Ectodermal cell (in vitro differentiated cells): ENCODE results near the gene RTL5.

Experiments
- H3K27ac ChIP-seq: 2 replicates; pipeline ENCODE4 v1.7.0; 2013; ENCODE audit warnings: mild to moderate bottlenecking, low read depth, low read length; ENCODE audit not compliant: insufficient read depth, poor library complexity, severe bottlenecking
- H3K27me3 ChIP-seq: 2 replicates; pipeline ENCODE4 v1.7.0; 2013; ENCODE audit warnings: mild to moderate bottlenecking, low read length; ENCODE audit not compliant: insufficient read depth, control insufficient read depth, poor library complexity, severe bottlenecking
- H3K36me3 ChIP-seq: one replicate; pipeline ENCODE4 v1.7.0; 2013; ENCODE audit warnings: low read length; ENCODE audit not compliant: control insufficient read depth, insufficient read depth
- H3K4me1 ChIP-seq: one replicate; pipeline ENCODE4 v1.7.0; 2013; ENCODE audit warnings: low read length; ENCODE audit not compliant: control insufficient read depth, insufficient read depth
- H3K4me3 ChIP-seq: 2 replicates; pipeline ENCODE4 v1.7.0; 2013; ENCODE audit warnings: low read depth, low read length, control low read depth; ENCODE audit not compliant: insufficient read depth
- H3K9me3 ChIP-seq: 2 replicates; pipeline ENCODE4 v1.7.0; 2013; ENCODE audit warnings: mild to moderate bottlenecking, low read length, moderate library complexity; ENCODE audit not compliant: control insufficient read depth
- WGBS, 2 experiments: methylation state at CpG; one replicate each; pipeline ENCODE4 v1.1.7; 2013; ENCODE audit warnings: missing lambda C conversion rate in 2 of 2; 5-methylcytosine and 5-hydroxymethylcytosine counted together

Gene RTL5

GRCh38 chrX:72110051-72110875 lies 21.5 kb downstream of the RTL5 start:
- WGBS, 2 experiments, result 62 to 69% methylated on average over 11 to 13 of the region's 13 CpGs
- Histone ChIP-seq H3K4me1 (no peaks in the 10 kb centered on the region), H3K27me3 (no peaks in the 10 kb centered on the region), H3K27ac (no peak overlapping the region), H3K9me3 (no peaks in the 10 kb centered on the region), H3K4me3 (no peak overlapping the region), H3K36me3 (no peaks in the 10 kb centered on the region)

DNA sequence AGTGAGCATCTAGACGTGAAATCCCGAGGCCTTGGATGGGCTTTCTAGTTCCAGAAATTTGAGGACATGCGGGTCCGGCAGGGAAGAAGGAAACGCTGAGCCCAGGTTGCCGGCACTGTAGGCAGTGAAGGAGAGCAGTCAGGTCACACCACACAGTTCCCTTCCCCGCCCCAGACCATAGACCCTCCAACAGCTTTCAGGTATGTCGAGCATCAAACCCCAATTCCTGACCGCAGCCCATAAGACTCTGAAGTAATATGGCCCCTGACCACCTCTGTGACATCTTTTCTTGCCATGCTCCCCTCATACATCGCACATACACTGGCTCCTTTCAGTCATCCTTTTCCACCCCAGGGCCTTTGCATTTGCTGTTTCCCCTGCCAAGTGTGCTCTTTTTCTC lies 23.0 kb downstream of the RTL5 start:
- no peaks in the 10 kb centered on the region for H3K36me3 ChIP-seq
- H3K4me1 ChIP-seq, result no peaks in the 10 kb centered on the region
- no peaks in the 10 kb centered on the region for H3K27me3 ChIP-seq
- H3K4me3 ChIP-seq, result no peak overlapping the region
- no peaks in the 10 kb centered on the region for H3K9me3 ChIP-seq
- 94 to 96% methylated on average over 10 of the region's 10 CpGs for WGBS, 2 experiments
- H3K27ac ChIP-seq, result no peak overlapping the region

DNA sequence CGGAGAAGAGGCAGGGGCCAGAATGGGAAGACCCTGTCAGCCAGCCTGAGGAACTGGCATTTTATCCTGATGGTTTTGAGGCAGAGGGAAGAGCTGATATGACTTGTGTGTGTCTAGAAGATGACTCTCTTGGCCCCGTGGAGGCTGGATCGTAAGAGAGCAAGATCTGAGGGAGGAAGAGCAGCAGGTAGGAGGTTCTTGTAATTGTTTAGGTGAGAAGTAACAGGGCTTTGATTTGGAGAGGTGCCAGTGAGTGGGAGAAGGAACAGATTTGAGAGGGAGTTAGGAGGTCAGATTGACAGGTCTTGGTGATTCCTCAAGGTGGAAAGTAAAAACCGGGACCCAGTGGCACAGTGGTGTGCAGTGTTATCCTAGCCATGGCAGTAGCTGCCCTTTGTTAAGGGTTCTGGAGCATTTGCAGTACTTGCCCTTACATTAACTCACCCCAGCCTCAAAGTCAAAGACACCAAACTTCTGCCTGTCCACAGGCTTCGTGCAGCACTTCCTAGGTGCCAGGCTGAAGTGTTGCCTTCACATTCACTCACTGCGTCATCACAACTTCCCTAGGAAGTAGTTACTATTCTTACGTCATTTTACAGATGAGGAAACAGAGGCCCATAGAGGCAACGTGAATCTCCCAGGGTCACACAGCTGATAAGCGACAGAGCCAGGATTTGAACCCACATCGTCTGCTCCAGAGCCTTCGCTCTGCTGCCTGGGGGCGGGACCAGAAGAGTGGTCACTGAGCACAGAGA lies 23.7 kb downstream of the RTL5 start:
- WGBS, 2 experiments, result 94 to 97% methylated on average over 12 of the region's 12 CpGs
- Histone ChIP-seq H3K9me3 (no peaks in the 10 kb centered on the region), H3K27ac (no peak overlapping the region), H3K4me1 (no peaks in the 10 kb centered on the region), H3K27me3 (no peaks in the 10 kb centered on the region), H3K4me3 (no peak overlapping the region), H3K36me3 (no peaks in the 10 kb centered on the region)

GRCh38 chrX:72107320-72107719 lies 24.4 kb downstream of the RTL5 start:
- no peaks in the 10 kb centered on the region for H3K9me3 ChIP-seq
- no peaks in the 10 kb centered on the region for H3K4me1 ChIP-seq
- WGBS, 2 experiments, result 90 to 92% methylated on average over 6 of the region's 6 CpGs
- no peak overlapping the region for H3K27ac ChIP-seq
- no peaks in the 10 kb centered on the region for H3K36me3 ChIP-seq
- H3K4me3 ChIP-seq, result no peak overlapping the region
- H3K27me3 ChIP-seq, result no peaks in the 10 kb centered on the region

- 88 to 95% methylated on average over 4 to 6 of the region's 6 CpGs for WGBS, 2 experiments
- no peak overlapping the region for H3K27ac ChIP-seq
- H3K9me3 ChIP-seq, result no peaks in the 10 kb centered on the region
- no peak overlapping the region for H3K4me3 ChIP-seq
- H3K36me3 ChIP-seq, result no peaks in the 10 kb centered on the region
- H3K27me3 ChIP-seq, result no peaks in the 10 kb centered on the region
- H3K4me1 ChIP-seq, result peaks cover 12% of the 10 kb centered on the region
These were observed 26.3 kb downstream of the RTL5 start for GRCh38 chrX:72105436-72105835.

- Histone ChIP-seq H3K27ac (no peak overlapping the region), H3K36me3 (no peaks in the 10 kb centered on the region), H3K4me3 (no peak overlapping the region), H3K27me3 (no peaks in the 10 kb centered on the region), H3K4me1 (peaks cover 12% of the 10 kb centered on the region), H3K9me3 (no peaks in the 10 kb centered on the region)
- WGBS, 2 experiments, result 87 to 92% methylated on average over 4 of the region's 4 CpGs
These were observed 29.0 kb downstream of the RTL5 start for GRCh38 chrX:72102760-72103159.

DNA sequence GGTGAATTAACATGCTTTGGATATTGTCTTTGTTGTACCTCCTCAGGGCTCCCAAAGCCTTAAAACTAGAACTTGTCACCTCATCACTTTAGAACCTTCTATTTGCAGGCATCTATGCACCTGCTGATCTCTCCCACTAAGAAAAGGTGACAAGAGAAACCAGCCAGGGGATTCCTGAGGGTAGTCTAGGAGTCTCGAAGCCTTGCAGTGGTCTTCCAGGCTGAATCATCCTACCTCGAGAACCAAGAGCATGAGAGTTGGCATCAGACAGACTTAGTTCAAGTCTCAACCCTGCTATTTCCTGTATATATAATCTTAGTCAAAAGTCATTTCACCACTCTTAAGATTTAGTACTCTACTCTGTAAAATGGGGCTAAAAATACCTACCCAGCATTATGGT lies 29.6 kb downstream of the RTL5 start:
- WGBS, 2 experiments, result 95 to 100% methylated on average over 2 of the region's 2 CpGs

DNA sequence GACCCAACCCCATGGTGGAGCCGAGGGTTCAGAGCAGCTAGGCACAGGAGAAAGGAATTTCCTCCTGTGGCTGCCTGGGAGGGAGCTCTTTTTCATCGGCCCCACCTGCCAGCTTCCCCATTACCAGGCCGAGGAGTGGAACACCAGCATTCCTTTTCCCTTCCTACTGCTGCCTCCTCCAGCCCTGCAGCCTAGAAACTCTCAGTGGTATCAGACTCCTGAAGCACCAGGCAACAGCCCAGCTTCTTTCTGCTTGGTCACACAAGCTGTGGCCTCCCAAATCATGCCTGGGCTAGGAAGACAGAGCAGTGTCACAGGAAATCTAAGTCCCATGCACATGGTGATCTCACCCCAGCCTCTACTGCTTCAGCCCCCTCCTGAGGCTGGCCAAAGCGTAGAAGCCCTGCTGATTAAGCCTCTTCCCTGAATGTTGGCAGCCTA lies 30.1 kb downstream of the RTL5 start:
- Histone ChIP-seq H3K4me3 (no peak overlapping the region), H3K9me3 (no peaks in the 10 kb centered on the region), H3K27ac (no peak overlapping the region), H3K4me1 (peaks cover 12% of the 10 kb centered on the region), H3K36me3 (no peaks in the 10 kb centered on the region), H3K27me3 (no peaks in the 10 kb centered on the region)
- 22 to 26% methylated on average over 4 of the region's 4 CpGs for WGBS, 2 experiments

More for the DNA sequence above, 29.6 kb downstream of the RTL5 start:
- Histone ChIP-seq H3K4me1 (peaks cover 12% of the 10 kb centered on the region), H3K27ac (no peak overlapping the region), H3K4me3 (no peak overlapping the region), H3K36me3 (no peaks in the 10 kb centered on the region), H3K27me3 (no peaks in the 10 kb centered on the region), H3K9me3 (no peaks in the 10 kb centered on the region)

- no peaks in the 10 kb centered on the region for H3K27me3 ChIP-seq
- H3K4me3 ChIP-seq, result no peak overlapping the region
- H3K4me1 ChIP-seq, result peaks cover 12% of the 10 kb centered on the region
- WGBS, 2 experiments, result 82 to 86% methylated on average over 8 to 9 of the region's 9 CpGs
- no peak overlapping the region for H3K27ac ChIP-seq
- H3K9me3 ChIP-seq, result no peaks in the 10 kb centered on the region
- H3K36me3 ChIP-seq, result no peaks in the 10 kb centered on the region
These were observed 30.8 kb downstream of the RTL5 start for GRCh38 chrX:72100824-72101351.

- peaks cover 12% of the 10 kb centered on the region for H3K4me1 ChIP-seq
- H3K27me3 ChIP-seq, result no peaks in the 10 kb centered on the region
- no peak overlapping the region for H3K27ac ChIP-seq
- 73 to 77% methylated on average over 11 to 13 of the region's 13 CpGs for WGBS, 2 experiments
- H3K36me3 ChIP-seq, result no peaks in the 10 kb centered on the region
- no peak overlapping the region for H3K4me3 ChIP-seq
- no peaks in the 10 kb centered on the region for H3K9me3 ChIP-seq
These were observed 31.5 kb downstream of the RTL5 start for GRCh38 chrX:72100051-72100755.
